H4 (cell line): ENCODE measurements around the gene FKBP4. TPM values are rescaled to one million over a fixed set of nuclear protein-coding genes. Genes with fewer than 3 reads are reported as not detected.
A peak's percentile ranks its signal among the peaks of the same experiment; 100 is the strongest.

Source experiments
- DNase-seq: peaks from one replicate; pipeline ENCODE4 v3.0.0-alpha.2; 2015; ENCODE audit warnings: low spot score
- total RNA-seq: library from RNA; depleted of rRNA; stranded (reverse); fragments of >200 nt; shearing (Covaris generic); gene quantifications from 2 replicates; pipeline ENCODE4 v1.2.3, GENCODE V29; 2014; rRNA removed

FKBP4 gene
- total RNA-seq, 1 experiment from 2014 or later: 96.4 TPM

DNA sequence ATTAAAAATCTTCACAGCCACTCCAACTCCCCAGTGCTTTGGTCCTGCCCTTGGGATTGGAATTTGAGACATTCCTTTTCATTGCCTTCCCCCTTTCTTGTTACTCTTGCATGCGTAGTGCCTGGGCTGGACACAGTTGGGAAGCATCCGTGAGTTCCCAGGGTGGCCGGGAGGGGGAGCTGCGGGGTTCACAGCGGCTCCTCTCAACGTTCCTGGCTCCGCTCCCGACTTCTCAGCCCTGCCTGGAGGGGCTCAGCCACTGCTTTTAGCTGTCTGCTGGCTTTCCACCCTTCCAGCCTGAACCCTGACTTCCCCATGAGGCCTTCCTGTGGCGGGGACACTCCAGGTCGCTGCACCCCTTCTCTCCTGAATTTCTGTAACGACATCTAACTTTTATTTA is 58.9 kb downstream of the FKBP4 start:
- DNase-seq: peak; percentile 70

Other genes starting within 250 kb of the FKBP4 start
- gene ITFG2, start 17.7 kb downstream of the FKBP4 start, total RNA-seq: 6.8 and 9.5 TPM in 2 replicates
- 0.04 TPM in 1 of 2 replicates, not detected in the other for gene NRIP2, start 40.1 kb downstream of the FKBP4 start, total RNA-seq
- not detected in 2 replicates for gene TEX52, start 62.1 kb downstream of the FKBP4 start, total RNA-seq
- 45.8 and 61.9 TPM in 2 replicates for gene FOXM1, start 82.2 kb downstream of the FKBP4 start, total RNA-seq
- gene RHNO1, start 82.3 kb downstream of the FKBP4 start, total RNA-seq: 71.0 and 94.6 TPM in 2 replicates
- 29.4 and 35.1 TPM in 2 replicates for gene TULP3, start 95.9 kb downstream of the FKBP4 start, total RNA-seq
- gene TEAD4, start 164.4 kb downstream of the FKBP4 start, total RNA-seq: 12.7 and 23.6 TPM in 2 replicates